IPS DF 19.7 (cell line): ENCODE data around the gene SLC18A3.

ENCODE experiments used
- DNase-seq: peaks from one replicate; pipeline ENCODE4 v3.0.0-alpha.2; 2013; ENCODE audit warnings: low read depth, low spot score

Gene SLC18A3

DNA sequence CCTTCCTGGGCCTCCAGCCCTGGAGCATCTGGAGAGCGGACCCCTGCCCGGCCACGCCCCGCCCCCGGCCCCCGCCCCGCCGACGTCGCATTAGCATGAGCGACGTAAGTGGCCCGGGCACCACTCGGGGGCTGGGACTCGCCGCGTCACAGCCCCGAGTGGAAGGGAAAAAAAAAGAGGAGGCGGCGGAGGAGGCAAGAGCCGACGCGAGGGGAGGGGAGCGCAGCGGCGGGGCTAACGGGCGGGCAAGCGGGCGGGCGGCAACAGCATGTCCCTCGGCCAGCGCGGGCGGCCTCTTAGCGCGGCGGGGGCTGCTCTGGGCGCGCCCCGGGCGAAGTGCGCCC lies at the start of gene SLC18A3:
SLC18A3 (plus strand) TSS at position 197 of the 344 bp plus-strand sequence. CDS start 431 bp downstream, outside the sequence.
- DNase-seq = no peak

DNA sequence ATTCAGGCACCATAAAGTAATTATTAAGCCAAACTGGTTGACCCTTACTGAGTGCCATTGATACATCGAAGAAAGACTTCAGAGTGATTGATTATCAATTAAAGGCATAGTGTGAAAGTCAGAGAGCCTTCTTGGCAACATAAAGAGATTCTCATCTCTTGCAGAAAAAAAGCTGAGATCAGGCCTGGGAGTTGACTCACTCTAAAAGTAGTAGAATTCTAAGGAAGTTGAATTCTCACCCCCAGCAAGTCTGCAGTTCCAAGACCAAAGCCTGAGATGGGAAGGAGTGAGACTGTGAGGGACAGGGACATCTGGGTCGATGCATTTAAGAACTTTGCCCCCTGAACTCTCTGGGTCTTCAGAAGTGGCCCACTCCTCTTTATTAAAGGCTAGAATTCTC lies 49.6 kb upstream of the SLC18A3 start:
- DNase-seq = no peak

DNA sequence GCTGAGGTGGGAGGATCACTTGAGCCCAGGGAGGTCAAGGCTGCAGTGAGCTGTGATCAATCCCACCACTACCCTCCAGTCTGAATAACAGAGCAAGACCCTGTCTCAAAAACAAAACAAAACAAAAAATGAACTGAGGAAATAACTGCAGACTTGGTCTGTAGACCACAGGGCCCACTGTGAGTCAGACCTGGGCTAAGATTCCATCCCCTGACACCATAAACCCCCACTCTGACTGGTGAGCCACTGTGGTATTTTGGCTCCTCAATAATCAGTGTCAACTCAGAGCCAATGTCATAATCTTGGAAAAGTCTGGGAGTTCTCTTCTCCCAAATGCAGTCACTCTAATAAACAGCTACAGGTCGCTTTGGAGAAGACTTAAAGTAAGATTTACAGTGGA lies 47.2 kb upstream of the SLC18A3 start:
- no peak for DNase-seq

DNA sequence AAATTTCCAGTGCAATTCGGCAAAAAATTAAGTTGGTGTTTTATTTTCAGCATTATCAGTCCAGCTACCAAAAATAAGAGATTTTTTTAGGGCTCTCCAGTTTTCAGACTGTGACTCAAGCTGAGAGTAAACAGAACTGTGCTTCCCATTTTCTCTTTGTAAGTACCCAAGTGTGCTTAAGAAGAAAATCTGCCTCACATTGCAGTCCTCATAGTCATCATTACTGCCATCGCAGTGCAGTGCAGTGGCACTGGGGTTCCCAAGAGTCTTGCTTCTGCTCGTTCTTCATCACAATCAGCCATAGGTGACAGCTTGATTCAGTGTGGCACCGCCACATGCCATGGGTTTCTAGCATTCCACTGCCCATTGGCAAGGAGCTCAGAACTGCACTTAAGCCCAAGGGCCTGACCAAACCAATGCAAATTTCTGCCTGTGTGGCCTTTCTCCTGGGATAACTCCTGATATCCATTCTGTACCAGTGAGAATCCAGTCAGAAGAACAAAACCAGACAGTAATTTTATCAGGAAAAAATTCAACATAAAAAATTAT lies 45.6 kb upstream of the SLC18A3 start:
- DNase-seq = no peak

DNA sequence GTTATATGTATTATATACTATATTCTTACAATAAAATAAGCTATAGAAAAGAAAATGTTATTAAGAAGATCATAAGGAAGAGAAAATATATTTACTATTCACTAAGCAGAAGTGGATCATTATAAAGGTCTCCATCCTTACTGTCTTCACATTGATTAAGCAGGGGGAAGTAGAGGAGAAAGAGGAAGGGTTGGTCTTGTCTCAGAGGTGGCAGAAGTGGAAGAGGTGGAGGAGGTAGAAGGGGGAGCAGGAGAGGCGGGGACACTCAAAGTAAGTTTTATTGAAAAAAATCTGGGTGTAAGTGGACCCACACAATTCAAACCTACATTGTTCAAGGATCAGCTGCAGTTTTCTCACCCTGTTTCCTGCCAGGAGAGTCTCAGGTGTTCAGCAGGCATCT lies 42.3 kb upstream of the SLC18A3 start:
- no peak for DNase-seq

DNA sequence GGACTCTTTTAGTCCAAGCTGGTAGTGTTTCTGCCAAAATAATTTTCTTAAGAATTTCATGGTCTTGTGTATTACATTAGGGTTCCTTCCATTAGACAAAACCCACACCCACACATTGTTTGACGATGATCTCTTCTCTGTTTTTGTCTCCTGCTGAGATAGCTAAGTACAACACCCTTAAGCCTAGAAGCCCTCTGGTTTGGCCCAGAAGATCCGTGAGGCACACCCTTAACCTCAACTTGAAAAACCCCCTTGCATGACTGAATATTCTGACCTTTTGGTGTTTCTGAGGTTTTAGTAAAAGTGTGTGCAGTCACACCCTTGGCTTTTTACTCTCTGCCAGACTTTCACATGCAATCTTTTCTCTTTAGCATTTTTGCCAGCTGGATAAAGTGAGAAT lies 41.9 kb upstream of the SLC18A3 start:
- DNase-seq = no peak

DNA sequence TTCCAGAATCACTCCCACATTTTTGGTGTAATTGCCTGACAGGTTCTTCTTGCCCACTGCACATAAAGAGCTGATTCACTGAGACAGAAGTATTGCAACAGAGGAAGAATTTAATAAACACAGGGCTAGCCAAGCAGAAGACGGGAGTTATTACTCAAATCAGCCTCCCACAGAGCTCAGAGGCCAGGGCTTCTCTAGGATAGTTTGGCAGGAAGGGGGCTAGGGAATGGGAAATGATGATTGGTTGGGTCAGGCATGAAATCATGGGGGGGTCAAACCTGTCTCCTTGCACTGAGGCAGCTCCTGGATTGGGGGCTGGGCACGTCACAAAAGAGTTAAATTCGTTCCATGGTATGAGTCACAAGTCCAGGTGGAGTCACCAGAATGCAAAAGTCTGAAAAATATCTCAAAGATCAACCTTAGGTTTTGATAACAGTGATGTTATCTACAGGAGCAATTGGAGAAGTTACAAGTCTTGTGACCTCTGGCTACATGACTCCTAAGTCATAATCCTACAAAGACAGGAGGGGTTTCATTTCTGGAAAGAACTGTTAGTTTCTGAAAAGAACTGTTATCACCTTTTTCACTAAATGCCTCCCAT lies 41.0 kb upstream of the SLC18A3 start:
- no peak for DNase-seq

DNA sequence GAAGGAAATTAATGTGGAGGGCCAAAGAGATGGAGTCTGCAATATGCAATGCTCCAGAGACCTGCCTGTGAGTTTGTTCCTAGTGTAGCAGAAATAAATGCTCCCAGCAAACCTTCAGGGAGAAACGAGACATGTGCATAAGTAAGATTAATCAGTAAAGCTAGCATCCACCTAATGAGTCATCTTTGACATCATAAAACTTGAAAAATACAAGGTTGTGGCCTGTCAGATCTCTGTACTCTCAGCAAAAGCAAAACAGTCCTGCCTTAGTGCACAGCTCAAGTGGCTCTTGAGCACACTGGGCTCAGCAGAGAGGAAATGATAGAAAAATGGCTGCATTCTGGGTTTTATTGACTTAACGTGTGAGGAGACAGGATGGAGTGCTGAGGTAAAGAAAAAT lies 38.7 kb upstream of the SLC18A3 start:
- no peak for DNase-seq

DNA sequence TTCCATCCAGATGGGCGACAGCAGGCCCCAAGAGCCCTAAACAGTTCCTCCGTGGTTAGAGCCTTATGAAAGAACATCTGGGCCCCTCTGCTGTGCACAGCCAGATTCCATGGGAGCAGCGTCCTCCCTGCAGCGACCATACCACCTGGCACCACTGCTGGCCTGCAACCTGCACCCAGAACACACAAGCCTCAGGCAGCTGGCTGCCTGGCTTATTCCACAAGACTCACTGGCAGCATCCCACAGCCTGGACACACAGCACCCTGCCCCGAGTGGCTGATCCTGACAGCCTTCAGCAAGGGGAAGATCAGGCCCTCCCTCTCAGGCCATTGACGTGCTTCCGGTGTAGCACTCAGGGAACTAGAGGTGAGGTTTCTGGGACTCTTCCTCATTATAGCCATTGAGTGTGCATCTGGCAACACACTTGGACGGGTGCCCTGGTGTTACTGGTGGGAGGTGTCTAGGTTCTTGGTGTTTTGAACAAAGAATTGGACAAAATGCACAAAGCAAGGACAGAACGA lies 37.5 kb upstream of the SLC18A3 start:
- no peak for DNase-seq

DNA sequence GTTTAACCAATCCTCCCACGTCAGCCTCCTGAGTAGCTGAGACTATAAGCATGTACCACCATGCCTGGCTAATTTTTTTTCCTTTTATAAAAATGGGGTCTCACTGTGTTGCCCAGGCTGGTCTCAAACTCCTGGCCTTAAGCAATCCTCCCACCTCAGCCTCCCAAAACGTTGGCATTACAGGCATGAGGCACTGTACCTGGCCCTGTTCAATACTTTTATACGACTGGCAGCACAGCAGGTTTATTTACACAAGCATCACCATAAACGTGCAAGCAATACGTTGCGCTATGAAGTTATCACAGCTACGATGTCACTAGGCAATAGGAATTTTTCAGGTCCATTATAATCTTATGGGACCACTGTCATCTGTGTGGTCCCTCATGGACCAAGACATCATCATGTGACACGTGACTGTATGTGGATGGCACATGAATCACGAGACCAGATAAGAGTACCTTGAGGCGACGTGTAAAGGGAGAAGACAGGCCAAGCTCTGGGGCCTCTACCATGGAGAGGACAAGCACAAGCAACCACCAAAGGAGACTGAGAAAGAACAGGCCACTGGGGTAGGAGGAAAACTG lies 34.5 kb upstream of the SLC18A3 start:
- DNase-seq = no peak

DNA sequence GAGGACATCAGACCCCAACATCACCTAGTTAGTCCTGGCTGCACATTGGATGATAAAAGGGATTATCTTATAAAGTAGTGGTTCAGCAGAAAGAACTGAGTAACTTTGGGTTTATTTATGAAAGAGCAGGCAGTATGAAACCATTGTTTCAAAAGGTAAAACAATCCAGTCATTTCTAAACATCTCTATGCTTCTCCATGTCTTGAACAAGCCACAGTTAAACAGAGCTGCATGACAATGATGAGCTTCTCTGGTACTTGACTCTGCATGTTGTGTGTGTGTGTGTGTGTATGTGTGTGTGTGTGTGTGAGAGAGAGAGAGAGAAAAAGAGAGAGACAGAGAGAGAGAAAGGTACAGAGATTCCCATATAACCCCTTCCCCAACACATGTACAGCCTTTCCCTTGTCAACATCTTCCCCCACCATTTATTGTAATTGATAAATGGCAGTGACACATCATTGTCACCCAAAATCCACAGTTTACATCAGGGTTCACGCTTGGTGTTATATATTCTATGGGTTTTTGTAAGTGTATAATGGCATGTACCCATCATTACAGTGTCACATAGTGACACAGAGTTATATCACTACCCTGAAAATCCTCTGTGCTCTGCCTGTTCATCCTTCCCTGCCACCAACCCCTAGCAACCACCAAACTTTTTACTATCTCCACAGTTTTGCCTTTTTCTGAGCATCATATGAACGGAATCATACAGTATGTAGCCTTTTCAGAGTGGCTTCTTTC lies 32.8 kb upstream of the SLC18A3 start:
- no peak for DNase-seq

DNA sequence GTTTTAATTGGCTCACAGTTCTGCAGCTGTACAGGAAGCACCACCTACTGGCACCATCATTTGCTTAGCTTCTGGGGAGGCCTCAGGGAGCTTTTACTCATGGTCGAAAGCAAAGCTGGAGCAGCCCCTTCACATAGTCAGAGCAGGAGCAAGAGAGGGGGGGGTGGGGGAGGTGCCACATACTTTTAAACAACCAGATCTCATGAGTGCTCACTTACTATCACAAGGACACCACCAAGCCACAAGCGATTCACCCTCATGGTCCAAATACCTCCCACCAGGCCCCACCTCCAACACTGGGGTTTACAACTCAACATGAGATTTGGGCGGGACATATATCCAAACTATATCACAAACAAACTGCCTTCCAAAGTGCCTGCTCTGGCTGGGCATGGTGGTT lies 31.7 kb upstream of the SLC18A3 start:
- no peak for DNase-seq

DNA sequence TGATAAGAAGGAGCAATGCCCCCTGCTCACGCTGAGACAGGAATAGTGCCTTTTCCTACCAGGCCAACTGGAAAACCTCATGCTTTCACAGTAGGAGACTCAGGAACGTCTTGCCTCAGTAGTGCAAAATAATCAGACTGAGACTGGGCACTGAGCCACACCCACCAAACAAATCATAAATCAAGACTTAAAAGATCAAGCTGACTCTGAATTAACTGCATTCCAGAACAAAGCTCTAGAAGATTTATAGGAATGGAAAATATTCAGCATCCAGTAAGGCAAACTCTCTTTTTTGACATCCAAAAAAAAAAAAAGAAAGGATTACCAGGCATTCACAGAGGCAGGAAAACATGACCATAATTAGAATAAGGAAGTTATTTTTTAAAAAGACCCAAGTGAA lies 30.5 kb upstream of the SLC18A3 start:
- DNase-seq = no peak

DNA sequence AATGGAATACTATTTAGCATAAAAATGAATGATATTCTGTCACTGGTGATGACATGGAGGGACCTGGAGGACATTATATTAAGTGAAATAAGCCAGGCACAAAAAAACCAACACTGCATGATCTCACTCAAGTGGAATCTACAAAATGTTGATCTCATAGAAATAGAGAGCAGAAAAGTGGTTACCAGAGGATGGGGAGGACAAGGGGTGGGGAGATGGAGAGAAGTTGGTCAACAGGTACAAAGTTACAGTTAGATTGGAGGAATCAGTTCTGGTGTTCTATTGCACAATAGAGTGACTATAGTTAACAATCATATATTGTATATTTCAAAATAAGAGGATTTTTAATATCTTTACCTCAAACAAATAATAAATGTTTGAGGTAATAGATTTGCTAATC lies 24.7 kb upstream of the SLC18A3 start:
- no peak for DNase-seq

DNA sequence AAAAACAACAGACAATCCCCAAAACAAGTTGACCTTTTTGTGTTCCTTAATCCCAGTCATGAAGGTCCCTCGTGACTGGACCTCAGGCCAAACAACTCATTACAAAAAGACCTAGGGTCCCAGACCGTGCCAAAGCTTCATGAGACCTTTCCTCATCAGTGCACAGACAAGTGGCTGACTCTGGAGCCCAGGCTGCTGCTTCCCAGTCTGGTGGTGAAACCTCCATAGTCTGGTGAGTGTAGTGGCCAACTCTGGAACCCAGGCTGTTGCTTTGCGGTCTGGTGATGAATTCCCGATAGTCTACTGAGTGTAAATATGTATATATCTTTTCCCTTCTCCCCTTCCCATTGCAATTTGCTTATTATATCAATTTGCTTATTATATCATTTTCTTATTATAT lies 22.1 kb upstream of the SLC18A3 start:
- DNase-seq = no peak

DNA sequence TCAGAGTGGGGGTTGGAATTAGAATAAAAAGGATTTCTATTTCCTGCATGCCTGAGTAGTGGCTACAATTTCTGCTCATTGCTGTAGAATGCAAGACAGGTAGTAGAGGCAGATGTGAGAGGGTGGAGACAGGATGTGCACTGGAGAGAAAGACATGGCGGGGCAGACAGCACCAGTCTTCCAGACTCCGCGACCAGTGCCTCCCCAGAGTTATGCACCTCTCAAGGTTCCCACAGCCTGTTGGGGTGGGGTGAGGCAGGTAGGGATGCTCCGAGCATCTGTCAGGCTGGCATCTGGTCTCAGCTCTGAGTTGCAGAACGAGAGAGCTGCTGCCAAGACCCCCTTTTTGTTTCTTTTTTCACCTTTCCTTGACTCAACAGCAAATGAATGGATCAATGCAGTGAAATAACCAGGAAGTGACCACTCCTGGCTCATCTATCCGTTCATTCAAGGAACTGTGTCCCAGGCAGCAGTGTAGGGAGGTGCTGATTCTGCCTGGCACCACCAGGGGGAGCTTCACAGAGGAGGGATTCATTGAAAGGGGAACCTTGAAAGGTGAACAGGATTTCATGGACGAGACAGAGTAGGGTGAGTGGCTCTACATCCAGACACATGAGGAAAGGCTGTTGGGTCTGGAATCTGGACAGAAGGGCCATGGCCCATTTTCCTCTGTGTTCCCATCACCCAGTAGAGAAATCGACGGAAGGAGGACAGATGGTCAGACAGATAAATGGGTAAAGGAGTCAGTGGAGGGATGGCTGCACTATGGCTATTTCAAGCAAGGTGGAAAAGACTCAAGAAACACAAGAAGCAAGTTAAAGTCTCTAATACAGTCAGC lies 17.2 kb upstream of the SLC18A3 start:
- DNase-seq = no peak

DNA sequence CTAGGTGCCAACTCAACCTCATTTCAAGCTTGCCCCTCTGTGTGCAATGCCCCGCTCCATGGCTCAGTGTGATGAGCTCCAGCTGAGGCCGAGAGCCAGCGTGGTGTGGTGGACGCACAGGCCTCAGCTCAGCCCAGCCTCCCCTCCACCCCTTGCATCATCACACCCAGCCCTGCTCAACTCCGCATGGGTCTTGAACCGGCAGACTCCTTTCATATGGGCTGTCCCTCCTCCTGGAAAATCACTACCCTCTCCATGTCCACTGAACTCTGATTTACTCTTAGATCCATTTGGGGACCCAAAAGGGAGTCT lies 16.6 kb upstream of the SLC18A3 start:
- DNase-seq = no peak

DNA sequence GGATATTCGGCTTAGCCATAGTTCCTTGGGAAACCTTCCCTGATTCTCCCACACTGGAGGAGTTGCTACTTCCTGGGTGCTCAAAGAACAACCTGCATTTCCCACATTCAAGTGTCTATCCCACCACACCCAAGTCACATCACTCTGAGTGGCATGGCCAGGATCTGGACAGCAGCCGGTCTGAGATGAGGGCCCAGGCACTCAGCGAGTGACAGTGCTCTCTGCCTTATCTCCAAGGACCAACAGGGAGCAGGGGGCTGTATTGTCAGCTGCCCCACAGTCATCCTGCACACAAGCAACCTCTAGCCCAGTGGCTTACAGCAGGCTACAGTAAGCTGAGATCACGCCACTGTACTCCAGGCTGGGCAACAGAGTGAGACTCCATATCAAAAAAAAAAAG lies 16.1 kb upstream of the SLC18A3 start:
- no peak for DNase-seq

DNA sequence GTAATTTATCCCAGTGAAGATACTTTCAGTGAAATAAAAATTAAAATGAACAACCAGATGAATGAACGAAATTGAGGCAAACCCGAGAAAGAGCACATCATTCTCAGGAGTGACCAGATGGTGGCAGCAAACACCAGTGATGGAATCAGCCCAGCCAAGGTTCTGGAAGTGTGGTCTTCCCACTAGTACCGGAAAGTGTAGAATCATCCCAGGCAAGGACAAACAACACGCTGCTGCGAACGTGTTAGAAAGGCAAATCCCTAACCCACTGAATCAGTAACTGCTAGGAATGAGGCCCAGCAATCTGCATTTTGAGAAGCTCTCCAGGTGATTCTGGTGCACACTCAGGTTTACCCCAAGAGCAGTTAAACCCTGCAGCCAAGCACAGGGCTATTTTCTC lies 15.5 kb upstream of the SLC18A3 start:
- no peak for DNase-seq

DNA sequence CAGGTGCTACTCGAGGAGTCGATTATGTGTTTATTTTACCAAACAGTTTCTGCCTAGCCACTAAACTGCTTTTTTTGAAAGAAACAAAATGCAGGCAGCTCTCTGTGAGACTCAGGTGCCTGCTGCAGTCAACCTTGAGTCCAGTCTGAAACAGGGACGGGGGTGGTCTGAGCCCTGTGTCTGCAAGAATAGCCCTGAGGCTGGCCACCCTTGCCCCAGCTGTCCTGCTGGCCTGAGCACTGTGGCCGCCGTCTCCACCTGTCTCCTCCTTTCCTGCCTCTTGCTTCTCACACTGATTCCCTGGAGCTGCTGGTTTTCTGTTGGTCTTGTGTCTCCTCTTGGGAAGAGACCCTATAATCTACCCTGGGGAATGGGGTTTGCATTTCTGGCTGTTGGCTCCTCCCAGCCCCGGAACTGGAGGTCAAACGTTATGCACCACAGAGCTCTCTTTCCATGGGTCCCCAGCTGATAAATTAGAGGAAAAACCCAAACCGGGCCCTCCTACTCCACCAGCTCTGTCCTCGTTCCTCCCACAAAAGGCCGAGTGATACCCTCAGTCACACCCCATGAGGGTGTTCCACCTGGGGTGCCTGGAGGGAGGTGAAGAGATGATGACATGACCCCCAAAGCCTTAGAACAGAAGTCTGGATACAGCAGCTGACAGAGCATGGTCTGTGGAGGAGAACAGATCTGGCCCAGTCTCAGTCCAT lies 15.0 kb upstream of the SLC18A3 start:
- no peak for DNase-seq

DNA sequence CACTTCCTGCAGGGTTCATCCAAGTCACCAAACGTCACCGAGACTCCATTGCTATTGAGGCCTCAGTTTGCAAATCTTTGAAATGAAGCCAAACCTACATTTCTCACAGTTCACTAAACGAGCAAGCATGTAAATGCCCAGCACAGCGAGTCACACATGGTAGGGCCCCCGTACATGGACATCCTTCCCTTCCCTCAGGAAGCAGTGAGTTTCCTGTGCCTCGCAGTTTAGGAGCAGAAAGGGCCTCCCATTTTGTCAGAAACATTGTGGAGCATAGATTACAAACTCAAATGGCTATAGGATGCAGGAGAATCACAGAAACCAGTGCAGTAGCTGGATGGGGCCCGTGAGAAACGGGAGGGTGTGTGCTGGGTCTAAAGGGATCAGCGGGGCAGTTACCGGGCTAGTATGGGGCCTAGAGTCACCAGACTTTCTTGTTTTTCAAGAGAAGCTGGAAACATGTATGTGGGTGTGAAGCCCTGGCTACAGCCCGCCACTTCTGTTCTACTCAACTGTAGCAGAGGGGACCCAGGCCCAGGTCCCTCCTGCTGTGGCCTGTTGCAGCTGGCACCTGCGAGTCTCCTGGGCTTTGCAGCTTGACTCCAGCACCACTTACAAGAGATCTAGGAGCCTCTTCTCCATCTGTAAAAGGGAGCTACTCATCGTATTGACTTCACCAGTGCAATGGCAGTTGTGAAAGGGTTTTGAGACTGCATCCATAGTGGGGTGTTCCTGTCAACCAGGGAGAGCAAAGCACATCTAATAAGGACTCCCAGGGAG lies 14.2 kb upstream of the SLC18A3 start:
- DNase-seq = no peak
